CD8-positive, alpha-beta memory T cell (primary cell): ENCODE measurements around the gene SOX11. TPM values are rescaled to one million over a fixed set of nuclear protein-coding genes. Genes with fewer than 3 reads are reported as not detected.

Experiments
- CTCF ChIA-PET: fragments of 350-600 bp; sonication (Branson Sonifier 250); formaldehyde crosslinking; loops from one replicate; lab custom pipeline; 2021; ENCODE audit warnings: antibody characterized with exemption; lab: Charles Lee
- POLR2A ChIA-PET: fragments of 350-600 bp; sonication (Branson Sonifier 250); formaldehyde crosslinking; loops from one replicate; lab custom pipeline; 2021; ENCODE audit warnings: antibody characterized with exemption; lab: Charles Lee
- DNase-seq, 5 donors: peaks; one replicate each; pipeline versions ENCODE4 v3.0.0 to v3.0.0-alpha.2; 2020 to 2022; ENCODE audit warnings: mixed read lengths in 1 of 5
- H3K27ac ChIP-seq: one replicate; pipeline ENCODE4 v1.7.0; 2013; ENCODE audit warnings: low read depth, mild to moderate bottlenecking, low read length, moderate library complexity
- H3K27me3 ChIP-seq: 2 replicates; pipeline ENCODE4 v1.7.0; 2013; ENCODE audit warnings: low read length, mild to moderate bottlenecking; ENCODE audit not compliant: insufficient read depth, poor library complexity, severe bottlenecking
- H3K36me3 ChIP-seq: 2 replicates; pipeline ENCODE4 v1.7.0; 2013; ENCODE audit warnings: mild to moderate bottlenecking, low read length, moderate library complexity; ENCODE audit not compliant: insufficient read depth
- H3K4me1 ChIP-seq: 2 replicates; pipeline ENCODE4 v1.7.0; 2013; ENCODE audit warnings: mild to moderate bottlenecking, low read length, moderate library complexity; ENCODE audit not compliant: insufficient read depth
- H3K4me3 ChIP-seq: 2 replicates; pipeline ENCODE4 v1.7.0; 2013; ENCODE audit warnings: mild to moderate bottlenecking, low read length
- H3K9me3 ChIP-seq: 2 replicates; pipeline ENCODE4 v1.7.0; 2013; ENCODE audit warnings: mild to moderate bottlenecking, low read length
- H3K27ac Mint-ChIP-seq, 8 donors: one replicate each; pipeline ENCODE4 v1.8.0; 2020 to 2021; ENCODE audit warnings: mixed read lengths in 8 of 8, mild to moderate bottlenecking in 6 of 8, inconsistent platforms in 3 of 8, moderate library complexity in 3 of 8
- H3K27me3 Mint-ChIP-seq, 2 donors: one replicate each; pipeline ENCODE4 v1.8.0; 2020 to 2021; ENCODE audit warnings: mixed read lengths in 2 of 2, mild to moderate bottlenecking in 1 of 2, moderate library complexity in 1 of 2
- H3K36me3 Mint-ChIP-seq, 3 donors: one replicate each; pipeline ENCODE4 v1.8.0; 2020 to 2021; ENCODE audit warnings: mixed read lengths in 3 of 3, inconsistent platforms in 1 of 3, mild to moderate bottlenecking in 1 of 3
- H3K4me1 Mint-ChIP-seq, 3 donors: one replicate each; pipeline ENCODE4 v1.8.0; 2020 to 2021; ENCODE audit warnings: mixed read lengths in 3 of 3, inconsistent platforms in 1 of 3, mild to moderate bottlenecking in 1 of 3
- H3K4me3 Mint-ChIP-seq, 7 donors: one replicate each; pipeline ENCODE4 v1.8.0; 2020 to 2021; ENCODE audit warnings: mixed read lengths in 7 of 7, mild to moderate bottlenecking in 6 of 7, moderate library complexity in 4 of 7, inconsistent platforms in 2 of 7
- H3K9me3 Mint-ChIP-seq, 5 donors: one replicate each; pipeline ENCODE4 v1.8.0; 2020 to 2022; ENCODE audit warnings: mixed read lengths in 5 of 5, mild to moderate bottlenecking in 3 of 5, moderate library complexity in 2 of 5, inconsistent platforms in 1 of 5
- polyA plus RNA-seq: library from polyadenylated mRNA; unstranded; fragments of 300-500 nt; fragmentation: Illumina TruSeq; gene quantifications from one replicate; pipeline ENCODE4 v1.2.3, GENCODE V29; 2021
- total RNA-seq, 2 experiments: library from RNA; stranded (reverse); gene quantifications; one replicate each; pipeline ENCODE4 v1.2.3, GENCODE V29; 2021

Gene SOX11
- total and polyA plus RNA-seq, 3 experiments from 2014 or later, result not detected

GRCh38 chr2:5741242-5741641 is 49.1 kb downstream of the SOX11 start:
- Histone ChIP-seq H3K27me3 (no peaks in the 10 kb centered on the region), H3K27ac (no peak overlapping the region), H3K4me3 (no peak overlapping the region), H3K4me1 (no peaks in the 10 kb centered on the region), H3K9me3 (no peaks in the 10 kb centered on the region), H3K36me3 (no peaks in the 10 kb centered on the region)
- Mint-ChIP-seq H3K27me3 (peaks cover 0 to 1% of the 10 kb centered on the region in 2 donors), H3K9me3 (no peaks in the 10 kb centered on the region), H3K4me1 (no peaks in the 10 kb centered on the region), H3K27ac (no peak overlapping the region), H3K36me3 (no peaks in the 10 kb centered on the region), H3K4me3 (no peak overlapping the region)
- ChIA-PET CTCF (no interaction called here), POLR2A (no interaction called here)
- DNase-seq, result no peak

- H3K9me3 ChIP-seq, result no peaks in the 10 kb centered on the region
- no peak overlapping the region for H3K27ac ChIP-seq
- H3K27me3 Mint-ChIP-seq, result peaks cover 0 to 1% of the 10 kb centered on the region in 2 donors
- POLR2A ChIA-PET, result no interaction called here
- no peak overlapping the region for H3K4me3 Mint-ChIP-seq
- H3K4me1 ChIP-seq, result no peaks in the 10 kb centered on the region
- no peaks in the 10 kb centered on the region for H3K36me3 ChIP-seq
- DNase-seq, result no peak
- no peaks in the 10 kb centered on the region for H3K27me3 ChIP-seq
- no peaks in the 10 kb centered on the region for H3K4me1 Mint-ChIP-seq
- no peak overlapping the region for H3K27ac Mint-ChIP-seq
- H3K36me3 Mint-ChIP-seq, result no peaks in the 10 kb centered on the region
- no peak overlapping the region for H3K4me3 ChIP-seq
- CTCF ChIA-PET, result no interaction called here
- peaks cover 0 to 8% (median 0%) of the 10 kb centered on the region in 5 donors for H3K9me3 Mint-ChIP-seq
Measured at GRCh38 chr2:5742126-5742525, 49.9 kb downstream of the SOX11 start.

GRCh38 chr2:5748391-5748790 is 56.2 kb downstream of the SOX11 start:
- Mint-ChIP-seq H3K27ac (no peak overlapping the region), H3K9me3 (peaks cover 0 to 13% (median 0%) of the 10 kb centered on the region in 5 donors), H3K4me1 (no peaks in the 10 kb centered on the region), H3K27me3 (peaks cover 0 to 1% of the 10 kb centered on the region in 2 donors), H3K4me3 (no peak overlapping the region), H3K36me3 (no peaks in the 10 kb centered on the region)
- Histone ChIP-seq H3K9me3 (no peaks in the 10 kb centered on the region), H3K4me1 (no peaks in the 10 kb centered on the region), H3K36me3 (no peaks in the 10 kb centered on the region), H3K27me3 (no peaks in the 10 kb centered on the region), H3K4me3 (no peak overlapping the region), H3K27ac (no peak overlapping the region)
- POLR2A ChIA-PET, result no interaction called here
- DNase-seq, result no peak
- CTCF ChIA-PET, result no interaction called here

- Histone ChIP-seq H3K9me3 (no peaks in the 10 kb centered on the region), H3K4me3 (no peak overlapping the region), H3K4me1 (no peaks in the 10 kb centered on the region), H3K36me3 (no peaks in the 10 kb centered on the region), H3K27ac (no peak overlapping the region), H3K27me3 (no peaks in the 10 kb centered on the region)
- no peaks in the 10 kb centered on the region for H3K27me3 Mint-ChIP-seq
- no peak for DNase-seq
- no peaks in the 10 kb centered on the region for H3K4me1 Mint-ChIP-seq
- ChIA-PET POLR2A (no interaction called here), CTCF (no interaction called here)
- no peak overlapping the region for H3K27ac Mint-ChIP-seq
- H3K4me3 Mint-ChIP-seq, result no peak overlapping the region
- peaks cover 0 to 13% (median 2%) of the 10 kb centered on the region in 5 donors for H3K9me3 Mint-ChIP-seq
- no peaks in the 10 kb centered on the region for H3K36me3 Mint-ChIP-seq
Measured at GRCh38 chr2:5748946-5749345, 56.8 kb downstream of the SOX11 start.

GRCh38 chr2:5749347-5749746 is 57.2 kb downstream of the SOX11 start:
- no peaks in the 10 kb centered on the region for H3K36me3 Mint-ChIP-seq
- POLR2A ChIA-PET, result no interaction called here

More at GRCh38 chr2:5749347-5749746, 57.2 kb downstream of the SOX11 start:
- no peak overlapping the region for H3K27ac ChIP-seq
- no peak overlapping the region for H3K4me3 Mint-ChIP-seq
- no peaks in the 10 kb centered on the region for H3K9me3 ChIP-seq
- no peaks in the 10 kb centered on the region for H3K4me1 ChIP-seq
- no peaks in the 10 kb centered on the region for H3K4me1 Mint-ChIP-seq
- CTCF ChIA-PET, result no interaction called here
- H3K36me3 ChIP-seq, result no peaks in the 10 kb centered on the region
- no peaks in the 10 kb centered on the region for H3K27me3 ChIP-seq
- no peak overlapping the region for H3K4me3 ChIP-seq
- H3K27me3 Mint-ChIP-seq, result no peaks in the 10 kb centered on the region
- H3K27ac Mint-ChIP-seq, result no peak overlapping the region
- peaks cover 0 to 13% (median 2%) of the 10 kb centered on the region in 5 donors for H3K9me3 Mint-ChIP-seq
- no peak for DNase-seq
